Progenitor cell of endocrine pancreas (in vitro differentiated cells): ENCODE measurements around the gene PBX1. TPM values are rescaled to one million over a fixed set of nuclear protein-coding genes. Genes with fewer than 3 reads are reported as not detected.
A peak's percentile ranks its signal among the peaks of the same experiment; 100 is the strongest.

Source experiments
- DNase-seq: peaks from one replicate; pipeline ENCODE4 v3.0.0; 2021; ENCODE audit warnings: low spot score; ENCODE audit not compliant: unreplicated experiment
- H3K27ac Mint-ChIP-seq: 2 replicates; pipeline ENCODE4 v1.8.0; 2021; ENCODE audit warnings: mild to moderate bottlenecking, moderate library complexity, mixed read lengths
- H3K27me3 Mint-ChIP-seq: 2 replicates; pipeline ENCODE4 v1.8.0; 2021; ENCODE audit warnings: mixed read lengths
- H3K36me3 Mint-ChIP-seq: 2 replicates; pipeline ENCODE4 v1.8.0; 2022; ENCODE audit warnings: mixed read lengths; ENCODE audit not compliant: insufficient read depth
- H3K4me1 Mint-ChIP-seq: 2 replicates; pipeline ENCODE4 v1.8.0; 2021; ENCODE audit warnings: low read depth, mixed read lengths
- H3K4me3 Mint-ChIP-seq: 2 replicates; pipeline ENCODE4 v1.8.0; 2021; ENCODE audit warnings: low read depth, mild to moderate bottlenecking, moderate library complexity, mixed read lengths
- H3K9me3 Mint-ChIP-seq: 2 replicates; pipeline ENCODE4 v1.8.0; 2021; ENCODE audit warnings: low read depth, mixed read lengths
- CTCF ChIP-seq: fragments of 200-600 bp; sonication (generic); IDR thresholded peaks from one replicate; pipeline ENCODE4 v1.5.0; 2021; ENCODE audit warnings: antibody characterized with exemption, mild to moderate bottlenecking; ENCODE audit not compliant: unreplicated experiment
- total RNA-seq: library from RNA; stranded (reverse); gene quantifications from 2 replicates; pipeline ENCODE4 v1.2.1, GENCODE V29; 2021

The PBX1 gene
- total RNA-seq, 1 donor from 2014 or later, result 205 TPM

- H3K4me3 Mint-ChIP-seq, result no peak overlapping the region
- H3K4me1 Mint-ChIP-seq, result peaks cover 43% of the 10 kb centered on the region
- no peak for TF ChIP-seq CTCF
- no peak for DNase-seq
- no peaks in the 10 kb centered on the region for H3K9me3 Mint-ChIP-seq
- H3K36me3 Mint-ChIP-seq, result peaks cover 5% of the 10 kb centered on the region
- H3K27me3 Mint-ChIP-seq, result no peaks in the 10 kb centered on the region
- peak overlapping the region; percentile 72 for H3K27ac Mint-ChIP-seq
These were observed 111.8 kb downstream of the PBX1 start for GRCh38 chr1:164670786-164671185.

- Mint-ChIP-seq H3K27me3 (no peaks in the 10 kb centered on the region), H3K36me3 (peaks cover 5% of the 10 kb centered on the region), H3K27ac (peak overlapping the region; percentile 72), H3K4me1 (peaks cover 41% of the 10 kb centered on the region), H3K4me3 (no peak overlapping the region), H3K9me3 (no peaks in the 10 kb centered on the region)
- no peak for DNase-seq
- no peak for TF ChIP-seq CTCF
These were observed 112.5 kb downstream of the PBX1 start for GRCh38 chr1:164671323-164671965.

- peaks cover 37% of the 10 kb centered on the region for H3K4me1 Mint-ChIP-seq
- H3K27ac Mint-ChIP-seq, result peak overlapping the region; percentile 72
- peaks cover 5% of the 10 kb centered on the region for H3K36me3 Mint-ChIP-seq
- H3K27me3 Mint-ChIP-seq, result no peaks in the 10 kb centered on the region
- TF ChIP-seq CTCF, result no peak
- no peak overlapping the region for H3K4me3 Mint-ChIP-seq
- no peak for DNase-seq
- H3K9me3 Mint-ChIP-seq, result no peaks in the 10 kb centered on the region
These were observed 113.1 kb downstream of the PBX1 start for GRCh38 chr1:164671966-164672571.

- H3K4me1 Mint-ChIP-seq, result peaks cover 34% of the 10 kb centered on the region
- TF ChIP-seq CTCF, result no peak
- DNase-seq, result no peak
- H3K27ac Mint-ChIP-seq, result peak overlapping the region; percentile 43
- H3K9me3 Mint-ChIP-seq, result no peaks in the 10 kb centered on the region
- peaks cover 9% of the 10 kb centered on the region for H3K36me3 Mint-ChIP-seq
- no peaks in the 10 kb centered on the region for H3K27me3 Mint-ChIP-seq
- H3K4me3 Mint-ChIP-seq, result no peak overlapping the region
These were observed 113.6 kb downstream of the PBX1 start for GRCh38 chr1:164672588-164672987.

- H3K27ac Mint-ChIP-seq, result no peak overlapping the region
- peak; percentile 61 for TF ChIP-seq CTCF
- no peaks in the 10 kb centered on the region for H3K27me3 Mint-ChIP-seq
- H3K4me3 Mint-ChIP-seq, result no peak overlapping the region
- DNase-seq, result no peak
- peaks cover 33% of the 10 kb centered on the region for H3K4me1 Mint-ChIP-seq
- peaks cover 13% of the 10 kb centered on the region for H3K36me3 Mint-ChIP-seq
- H3K9me3 Mint-ChIP-seq, result no peaks in the 10 kb centered on the region
These were observed 114.7 kb downstream of the PBX1 start for GRCh38 chr1:164673584-164674214.
